ENCODE data around the gene DOCK6. TPM values are rescaled to one million over a fixed set of nuclear protein-coding genes. Genes with fewer than 3 reads are reported as not detected.

The DOCK6 gene
- total RNA-seq, 1 experiment from 2014 or later, result 61.7 TPM

DNA sequence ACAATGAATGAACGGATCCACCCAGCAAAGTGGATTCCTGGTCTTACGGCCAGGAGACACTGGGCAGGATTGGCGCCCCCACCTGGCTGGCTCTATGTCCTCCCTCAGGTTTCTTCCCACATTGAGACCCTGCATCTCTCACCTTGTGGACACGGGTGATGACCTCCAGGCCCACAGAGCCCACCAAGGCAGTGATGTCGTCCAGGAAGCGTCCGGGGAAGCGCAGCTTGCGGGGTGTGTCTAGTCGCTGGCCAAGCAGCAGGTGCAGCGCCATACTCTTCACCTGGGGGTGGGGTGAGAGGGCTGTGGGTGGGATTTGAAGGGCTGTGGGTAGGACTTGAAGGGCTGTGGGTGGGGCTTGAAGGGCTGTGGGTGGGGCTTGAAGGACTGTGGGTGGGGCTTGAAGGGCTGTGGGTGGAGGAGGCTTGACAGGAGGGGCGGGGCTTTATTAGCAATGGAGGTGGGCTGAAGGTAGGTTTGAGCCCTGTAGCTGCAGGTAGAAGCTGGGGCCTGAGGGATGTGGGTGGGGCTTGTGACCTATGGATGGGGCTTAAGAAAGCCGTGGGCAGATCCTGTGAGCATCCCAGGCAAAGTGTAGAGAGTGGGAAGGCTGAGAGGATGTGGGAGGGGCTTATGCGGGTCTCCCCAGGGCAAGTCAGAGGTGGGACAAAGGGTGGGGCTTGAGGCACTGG is 35.0 kb downstream of the DOCK6 start:
- BruUV-seq (replicated peaks), result no TSS peak
- TF ChIP-seq, protein P1, sequence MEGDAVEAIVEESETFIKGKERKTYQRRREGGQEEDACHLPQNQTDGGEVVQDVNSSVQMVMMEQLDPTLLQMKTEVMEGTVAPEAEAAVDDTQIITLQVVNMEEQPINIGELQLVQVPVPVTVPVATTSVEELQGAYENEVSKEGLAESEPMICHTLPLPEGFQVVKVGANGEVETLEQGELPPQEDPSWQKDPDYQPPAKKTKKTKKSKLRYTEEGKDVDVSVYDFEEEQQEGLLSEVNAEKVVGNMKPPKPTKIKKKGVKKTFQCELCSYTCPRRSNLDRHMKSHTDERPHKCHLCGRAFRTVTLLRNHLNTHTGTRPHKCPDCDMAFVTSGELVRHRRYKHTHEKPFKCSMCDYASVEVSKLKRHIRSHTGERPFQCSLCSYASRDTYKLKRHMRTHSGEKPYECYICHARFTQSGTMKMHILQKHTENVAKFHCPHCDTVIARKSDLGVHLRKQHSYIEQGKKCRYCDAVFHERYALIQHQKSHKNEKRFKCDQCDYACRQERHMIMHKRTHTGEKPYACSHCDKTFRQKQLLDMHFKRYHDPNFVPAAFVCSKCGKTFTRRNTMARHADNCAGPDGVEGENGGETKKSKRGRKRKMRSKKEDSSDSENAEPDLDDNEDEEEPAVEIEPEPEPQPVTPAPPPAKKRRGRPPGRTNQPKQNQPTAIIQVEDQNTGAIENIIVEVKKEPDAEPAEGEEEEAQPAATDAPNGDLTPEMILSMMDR (IDR thresholded peaks at IDR 0.05; ENCODE audit: unreplicated experiment), result no peak
- intact Hi-C loops (cut with micrococcal nuclease), result no loop called here
- H3K27ac Mint-ChIP-seq (ENCODE audit: low read depth, unreplicated experiment), result no peak overlapping the region
- ChIA-PET CTCF (interaction anchor here (1.2 kb wide), 1 partner anchor 101 kb away, joined by 3 read pairs; no protein-coding TSS in a partner anchor), POLR2A (no interaction called here)
- peaks cover 3% of the 10 kb centered on the region for H3K9me3 Mint-ChIP-seq (ENCODE audit: unreplicated experiment)
- H3K4me3 Mint-ChIP-seq (ENCODE audit: unreplicated experiment), result no peak overlapping the region
- H3K4me1 Mint-ChIP-seq (ENCODE audit: insufficient read depth, unreplicated experiment), result no peaks in the 10 kb centered on the region
- H3K36me3 Mint-ChIP-seq (ENCODE audit: insufficient read depth, unreplicated experiment), result peaks cover under 1% of the 10 kb centered on the region
- DNase-seq (ENCODE audit: unreplicated experiment), result no peak
- no peaks in the 10 kb centered on the region for H3K27me3 Mint-ChIP-seq (ENCODE audit: insufficient read depth, unreplicated experiment)

DNA sequence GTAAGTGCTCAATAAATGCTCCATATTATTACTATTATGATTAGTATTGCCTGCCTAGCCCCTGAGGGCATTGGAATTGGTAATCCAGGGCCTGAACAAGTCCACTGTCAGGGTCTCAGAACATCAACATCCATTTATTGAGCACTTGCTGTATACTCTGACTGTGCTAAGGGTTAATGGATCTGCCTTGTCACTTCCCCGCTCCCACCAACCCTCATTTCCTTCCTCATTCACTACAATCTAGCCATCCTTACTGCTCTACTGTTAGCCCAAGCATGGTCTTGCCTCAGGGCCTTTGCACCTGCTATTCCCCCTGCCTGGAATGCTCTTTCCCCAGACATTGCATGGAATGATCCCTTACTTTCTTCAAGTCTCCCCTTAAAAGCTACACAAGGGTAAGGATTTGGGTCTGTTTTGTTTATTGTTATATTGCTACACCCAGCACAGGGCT is 35.6 kb downstream of the DOCK6 start:
- ChIA-PET POLR2A (no interaction called here), CTCF (no interaction called here)
- Mint-ChIP-seq H3K4me3 (ENCODE audit: unreplicated experiment) (no peak overlapping the region), H3K9me3 (ENCODE audit: unreplicated experiment) (peaks cover 9% of the 10 kb centered on the region), H3K4me1 (ENCODE audit: insufficient read depth, unreplicated experiment) (no peaks in the 10 kb centered on the region), H3K36me3 (ENCODE audit: insufficient read depth, unreplicated experiment) (peaks cover 7% of the 10 kb centered on the region), H3K27me3 (ENCODE audit: insufficient read depth, unreplicated experiment) (no peaks in the 10 kb centered on the region), H3K27ac (ENCODE audit: low read depth, unreplicated experiment) (no peak overlapping the region)
- intact Hi-C loops (cut with micrococcal nuclease), result no loop called here
- DNase-seq (ENCODE audit: unreplicated experiment), result no peak
- TF ChIP-seq, protein P1 (IDR thresholded peaks at IDR 0.05; ENCODE audit: unreplicated experiment), result no peak
- no TSS peak for BruUV-seq (replicated peaks)

DNA sequence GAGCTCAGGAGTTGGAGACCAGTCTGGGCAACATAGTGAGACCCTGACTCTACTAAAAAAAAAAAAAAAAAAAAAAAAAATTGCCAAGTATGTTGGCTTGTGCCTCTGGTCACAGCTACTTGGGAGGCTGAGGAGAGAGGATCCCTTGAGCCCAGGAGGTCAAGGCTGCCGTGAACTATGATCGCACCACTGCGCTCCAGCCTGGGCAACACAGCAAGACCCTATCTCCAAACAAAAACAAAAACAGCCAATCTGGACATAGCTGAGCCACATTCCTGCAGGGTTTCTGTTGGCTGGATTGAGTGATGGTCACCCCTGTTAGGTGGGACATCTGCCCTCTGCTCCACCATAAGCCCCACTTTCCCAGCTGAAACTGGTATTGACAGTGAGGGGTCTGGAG is 36.5 kb downstream of the DOCK6 start:
- H3K4me3 Mint-ChIP-seq (ENCODE audit: unreplicated experiment), result no peak overlapping the region
- H3K36me3 Mint-ChIP-seq (ENCODE audit: insufficient read depth, unreplicated experiment), result peaks cover 10% of the 10 kb centered on the region
- intact Hi-C loops (cut with micrococcal nuclease), result no loop called here
- H3K27ac Mint-ChIP-seq (ENCODE audit: low read depth, unreplicated experiment), result no peak overlapping the region
- BruUV-seq (replicated peaks), result no TSS peak
- DNase-seq (ENCODE audit: unreplicated experiment), result no peak
- CTCF ChIA-PET, result interaction anchor here (0.6 to 1.8 kb wide), 3 partner anchors 17 to 1397 kb away, joined by 3 to 4 read pairs (median 3); no protein-coding TSS in a partner anchor
- H3K4me1 Mint-ChIP-seq (ENCODE audit: insufficient read depth, unreplicated experiment), result no peaks in the 10 kb centered on the region
- TF ChIP-seq, protein P1 (IDR thresholded peaks at IDR 0.05; ENCODE audit: unreplicated experiment), result no peak
- H3K27me3 Mint-ChIP-seq (ENCODE audit: insufficient read depth, unreplicated experiment), result no peaks in the 10 kb centered on the region
- peaks cover 18% of the 10 kb centered on the region for H3K9me3 Mint-ChIP-seq (ENCODE audit: unreplicated experiment)
- POLR2A ChIA-PET, result no interaction called here

DNA sequence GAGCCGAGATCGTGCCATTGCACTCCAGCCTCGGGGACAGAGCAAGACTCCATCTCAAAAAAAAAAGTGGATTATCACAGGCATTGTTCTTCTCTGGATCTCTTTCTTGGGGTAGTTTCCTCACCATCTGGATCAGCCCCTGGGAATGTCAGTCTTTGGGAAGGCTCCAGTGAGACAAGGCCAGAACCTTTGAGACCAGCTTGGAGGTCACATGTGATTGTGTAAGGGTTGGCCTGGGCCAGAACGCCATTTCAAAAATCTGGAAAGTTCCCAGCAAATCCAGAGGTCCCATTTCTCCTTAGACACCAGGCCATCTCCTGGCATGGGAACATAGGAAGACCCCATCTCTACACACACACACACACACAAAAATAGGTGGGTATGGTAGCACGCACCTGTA is 37.2 kb downstream of the DOCK6 start:
- Mint-ChIP-seq H3K36me3 (ENCODE audit: insufficient read depth, unreplicated experiment) (peaks cover 10% of the 10 kb centered on the region), H3K27ac (ENCODE audit: low read depth, unreplicated experiment) (no peak overlapping the region), H3K27me3 (ENCODE audit: insufficient read depth, unreplicated experiment) (no peaks in the 10 kb centered on the region), H3K9me3 (ENCODE audit: unreplicated experiment) (peaks cover 25% of the 10 kb centered on the region), H3K4me1 (ENCODE audit: insufficient read depth, unreplicated experiment) (no peaks in the 10 kb centered on the region), H3K4me3 (ENCODE audit: unreplicated experiment) (no peak overlapping the region)
- intact Hi-C loops (cut with micrococcal nuclease), result no loop called here
- CTCF ChIA-PET, result interaction anchor here (0.6 to 1.8 kb wide), 3 partner anchors 18 to 1398 kb away, joined by 3 to 4 read pairs (median 3); no protein-coding TSS in a partner anchor
- DNase-seq (ENCODE audit: unreplicated experiment), result no peak
- POLR2A ChIA-PET, result no interaction called here
- no TSS peak for BruUV-seq (replicated peaks)
- TF ChIP-seq, protein P1 (IDR thresholded peaks at IDR 0.05; ENCODE audit: unreplicated experiment), result no peak

All from MCF 10A (cell line).